ENCODE measurements around the gene GSTM2.

The GSTM2 gene

DNA sequence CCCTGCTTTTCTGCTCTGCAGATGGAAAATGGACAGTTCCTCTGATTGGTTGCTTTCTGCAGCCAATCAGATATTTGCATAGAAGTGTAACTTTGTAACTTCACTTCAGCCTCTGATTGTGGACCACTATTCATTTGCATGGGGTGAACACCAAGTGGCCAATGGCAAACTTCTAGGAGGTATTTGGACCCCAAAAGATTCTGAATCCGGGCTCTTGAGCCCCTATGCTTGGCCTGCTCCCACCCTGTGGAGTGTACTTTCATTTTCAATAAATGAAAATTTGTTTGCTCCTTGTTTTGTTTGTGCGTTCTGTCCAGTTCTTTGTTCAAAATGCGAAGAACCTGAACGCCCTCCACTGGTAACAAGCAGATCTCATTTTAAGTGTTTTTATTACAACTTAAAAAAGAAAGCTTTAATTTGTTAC lies 18.4 kb upstream of the GSTM2 start:
- POLR2A ChIA-PET: no interaction called here
- Histone ChIP-seq H3K36me3 (ENCODE audit: control insufficient read depth in 2 of 2, insufficient read depth in 1 of 2, low read length in 2 of 2) (no peaks in the 10 kb centered on the region), H3K4me3 (ENCODE audit: low read depth, low read length) (no peak overlapping the region), H3K27ac (ENCODE audit: extremely low read depth, low read depth, low read length) (no peak overlapping the region), H3K4me1 (ENCODE audit: control insufficient read depth, insufficient read depth, low read length) (no peaks in the 10 kb centered on the region), H3K9me3 (ENCODE audit: control insufficient read depth, insufficient read depth, low read depth, low read length) (no peaks in the 10 kb centered on the region)
- TF ChIP-seq ZNF692 (tag by site-specific recombination; IDR thresholded peaks at IDR 0.05): no peak
- no peak for TF ChIP-seq ZNF274 (IDR thresholded peaks at IDR 0.05; ENCODE audit: low read length)
- no peak for TF ChIP-seq ZNF274 (tag by site-specific recombination; IDR thresholded peaks at IDR 0.05; ENCODE audit: borderline replicate concordance)
- peak; percentile 43 for TF ChIP-seq ZNF654 (tag by site-specific recombination; IDR thresholded peaks at IDR 0.05; ENCODE audit: low read depth)
- TF ChIP-seq ZNF335 (tag by site-specific recombination; conservative IDR thresholded peaks at IDR 0.05): 0 out of 2 replicates have a peak, but pooled peaks have one; percentile 15
- TF ChIP-seq ZNF561 (tag by site-specific recombination; IDR thresholded peaks at IDR 0.05; ENCODE audit: borderline replicate concordance): peak; percentile 48; the same call in 1 of the 2 replicates
- TF ChIP-seq ZNF510 (tag by site-specific recombination; IDR thresholded peaks at IDR 0.05; ENCODE audit: insufficient replicate concordance): no peak
- CTCF ChIA-PET: interaction anchor here (0.6 to 6.1 kb wide), 10 partner anchors 8 to 411 kb away, joined by 3 to 156 read pairs (median 4); partner anchors contain the start of gene AHCYL1

DNA sequence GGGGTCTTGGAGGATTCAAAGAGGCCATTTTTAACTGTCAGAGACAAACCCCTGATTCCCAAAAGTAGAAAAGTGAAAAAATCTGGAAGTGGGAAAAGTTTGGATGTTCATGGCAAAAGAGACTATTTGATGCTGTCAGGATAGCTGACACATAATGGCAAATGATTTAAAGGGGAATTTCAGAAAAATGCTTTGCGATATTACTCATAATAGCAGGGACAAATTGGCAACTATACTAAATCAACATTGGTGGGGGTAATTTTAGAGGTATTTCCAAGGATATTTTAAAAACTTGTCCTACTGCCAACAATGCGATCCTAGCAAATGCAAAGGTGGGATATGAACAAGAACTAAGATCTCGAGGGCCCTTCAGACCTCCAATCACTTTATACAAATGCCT lies 17.2 kb upstream of the GSTM2 start:
- no peaks in the 10 kb centered on the region for H3K4me1 ChIP-seq (ENCODE audit: control insufficient read depth, insufficient read depth, low read length)
- CTCF ChIA-PET: interaction anchor here (0.6 to 6.1 kb wide), 12 partner anchors 9 to 456 kb away, joined by 3 to 156 read pairs (median 4); partner anchors contain the start of gene AHCYL1
- no peaks in the 10 kb centered on the region for H3K9me3 ChIP-seq (ENCODE audit: control insufficient read depth, insufficient read depth, low read depth, low read length)
- no peak overlapping the region for H3K27ac ChIP-seq (ENCODE audit: extremely low read depth, low read depth, low read length)
- H3K36me3 ChIP-seq (ENCODE audit: control insufficient read depth in 2 of 2, insufficient read depth in 1 of 2, low read length in 2 of 2): no peaks in the 10 kb centered on the region
- H3K4me3 ChIP-seq (ENCODE audit: low read depth, low read length): no peak overlapping the region
- POLR2A ChIA-PET: no interaction called here
- TF ChIP-seq ZNF707 (tag by site-specific recombination; IDR thresholded peaks at IDR 0.05): no peak
- TF ChIP-seq ZNF148 (tag by site-specific recombination; IDR thresholded peaks at IDR 0.05; ENCODE audit: borderline replicate concordance): no peak

- ChIA-PET POLR2A (no interaction called here), CTCF (interaction anchor here (1.2 to 6.1 kb wide), 5 partner anchors 11 to 332 kb away, joined by 5 to 156 read pairs (median 24); partner anchors contain the start of gene AHCYL1)
- no peaks in the 10 kb centered on the region for H3K36me3 ChIP-seq (ENCODE audit: control insufficient read depth in 2 of 2, insufficient read depth in 1 of 2, low read length in 2 of 2)
- H3K9me3 ChIP-seq (ENCODE audit: control insufficient read depth, insufficient read depth, low read depth, low read length): no peaks in the 10 kb centered on the region
- no peak overlapping the region for H3K4me3 ChIP-seq (ENCODE audit: low read depth, low read length)
- no peak overlapping the region for H3K27ac ChIP-seq (ENCODE audit: extremely low read depth, low read depth, low read length)
- H3K4me1 ChIP-seq (ENCODE audit: control insufficient read depth, insufficient read depth, low read length): no peaks in the 10 kb centered on the region
- no peak for TF ChIP-seq ZNF16 (tag by site-specific recombination; IDR thresholded peaks at IDR 0.05; ENCODE audit: low read depth)
- no peak for TF ChIP-seq ZBTB1 (tag by site-specific recombination; IDR thresholded peaks at IDR 0.05)
- TF ChIP-seq ZNF202 (tag by site-specific recombination; IDR thresholded peaks at IDR 0.05; ENCODE audit: borderline replicate concordance): no peak
- TF ChIP-seq PRDM10 (tag by site-specific recombination; IDR thresholded peaks at IDR 0.05): no peak
- TF ChIP-seq ZNF76 (tag by site-specific recombination; IDR thresholded peaks at IDR 0.05; ENCODE audit: borderline replicate concordance, low read depth): no peak
- TF ChIP-seq YY2 (tag by site-specific recombination; IDR thresholded peaks at IDR 0.05): no peak
- TF ChIP-seq ZBTB6 (tag by site-specific recombination; IDR thresholded peaks at IDR 0.05): no peak
- no peak for TF ChIP-seq ZNF664 (tag by site-specific recombination; IDR thresholded peaks at IDR 0.05)
These were observed 15.5 kb upstream of the GSTM2 start for GRCh38 chr1:109652402-109652801.

Measured in HEK293 (cell line).